GM18951 (cell line): ENCODE measurements around the gene RBM17.

ENCODE experiments used
- POLR2A ChIP-seq: IDR thresholded peaks from 4 replicates; pipeline ENCODE4 v1.6.1; 2011; ENCODE audit warnings: mild to moderate bottlenecking; ENCODE audit not compliant: insufficient read length, insufficient read depth; ENCODE audit errors: extremely low read depth
- in situ Hi-C: fragments of 300-500 bp; cut with MboI; formaldehyde crosslinking; loops from one replicate; pipeline ENCODE4 v1.12.0; 2022; ENCODE audit warnings: low sequenced_read_pairs, mixed read lengths, inconsistent platforms; ENCODE audit not compliant: unreplicated experiment

Gene RBM17

GRCh38 chr10:6049031-6049400 lies 39.8 kb upstream of the RBM17 start:
- in situ Hi-C loops: no loop called here
- TF ChIP-seq POLR2A: no peak

- no peak for TF ChIP-seq POLR2A
- in situ Hi-C loops: no loop called here
Observed at GRCh38 chr10:6050801-6051445, 37.9 kb upstream of the RBM17 start.

GRCh38 chr10:6052247-6053221 lies 36.3 kb upstream of the RBM17 start:
- in situ Hi-C loops: no loop called here
- no peak for TF ChIP-seq POLR2A

- in situ Hi-C loops: no loop called here
- TF ChIP-seq POLR2A: no peak
Observed at GRCh38 chr10:6053303-6053702, 35.5 kb upstream of the RBM17 start.

GRCh38 chr10:6053816-6054631 lies 34.8 kb upstream of the RBM17 start:
- TF ChIP-seq POLR2A: no peak
- in situ Hi-C loops: no loop called here

- in situ Hi-C loops: no loop called here
- TF ChIP-seq POLR2A: no peak
Observed at GRCh38 chr10:6054884-6055283, 34.0 kb upstream of the RBM17 start.

- TF ChIP-seq POLR2A: no peak
- in situ Hi-C loops: no loop called here
Observed at GRCh38 chr10:6055929-6056328, 32.9 kb upstream of the RBM17 start.

GRCh38 chr10:6056411-6057135 lies 32.3 kb upstream of the RBM17 start:
- no peak for TF ChIP-seq POLR2A
- in situ Hi-C loops: no loop called here

GRCh38 chr10:6058682-6059475 lies 30.0 kb upstream of the RBM17 start:
- in situ Hi-C loops: no loop called here
- no peak for TF ChIP-seq POLR2A

- no peak for TF ChIP-seq POLR2A
Observed at GRCh38 chr10:6059506-6059905, 29.3 kb upstream of the RBM17 start.

GRCh38 chr10:6061056-6061455 lies 27.8 kb upstream of the RBM17 start:
- TF ChIP-seq POLR2A: no peak
- in situ Hi-C loops: no loop called here

More at GRCh38 chr10:6059506-6059905, 29.3 kb upstream of the RBM17 start:
- in situ Hi-C loops: no loop called here

- in situ Hi-C loops: no loop called here
Observed at GRCh38 chr10:6062101-6062771, 26.6 kb upstream of the RBM17 start, which contains the start of gene IL2RA. TSS of gene IL2RA (minus strand) at chr10:6062367. CDS start at chr10:6062151, 216 bp downstream.

More at GRCh38 chr10:6062101-6062771, 26.6 kb upstream of the RBM17 start, which contains the start of gene IL2RA:
- TF ChIP-seq POLR2A: no peak
